Suprapubic skin (tissue), 4 donors: ENCODE measurements around the gene WIF1. TPM values are rescaled to one million over a fixed set of nuclear protein-coding genes. Genes with fewer than 3 reads are reported as not detected.

Experiments used
- DNase-seq, 2 donors: peaks; one replicate each; pipeline ENCODE4 v3.0.0-alpha.2; 2019; ENCODE audit warnings: low spot score in 2 of 2
- H3K27ac ChIP-seq: fragments of 200-600 bp; sonication (generic); one replicate; pipeline ENCODE4 v1.5.1; 2019
- H3K27me3 ChIP-seq: fragments of 200-600 bp; sonication (generic); one replicate; pipeline ENCODE4 v1.5.1; 2019
- H3K36me3 ChIP-seq: fragments of 200-600 bp; sonication (generic); one replicate; pipeline ENCODE4 v1.5.1; 2019
- H3K4me1 ChIP-seq: fragments of 200-600 bp; sonication (generic); one replicate; pipeline ENCODE4 v1.5.1; 2019
- H3K4me3 ChIP-seq: fragments of 200-600 bp; sonication (generic); one replicate; pipeline ENCODE4 v1.5.1; 2019; ENCODE audit warnings: mild to moderate bottlenecking
- H3K9me3 ChIP-seq: fragments of 200-600 bp; sonication (generic); one replicate; pipeline ENCODE4 v1.5.1; 2019
- EP300 ChIP-seq: sonication (generic); formaldehyde crosslinking; IDR thresholded peaks from one replicate; pipeline ENCODE4 v1.6.1; 2017; ENCODE audit warnings: antibody characterized with exemption
- POLR2A ChIP-seq, 2 donors: fragments of 450-650 bp; IDR thresholded peaks; one replicate each; pipeline ENCODE4 v1.6.1; 2017; ENCODE audit warnings: antibody characterized with exemption in 2 of 2, mild to moderate bottlenecking in 2 of 2, moderate library complexity in 2 of 2
- POLR2AphosphoS5 ChIP-seq, 3 donors: sonication (generic); formaldehyde crosslinking; IDR thresholded peaks; one replicate each; pipeline ENCODE4 v1.6.1; 2017; ENCODE audit warnings: antibody characterized with exemption in 3 of 3
- WGBS: methylation state at CpG from one replicate; pipeline ENCODE4 v1.1.5; 2018; 5-methylcytosine and 5-hydroxymethylcytosine counted together
- total RNA-seq, 4 donors: library from RNA; depleted of rRNA; stranded (reverse); fragments of >200 nt; gene quantifications; one replicate each; pipeline ENCODE4 v1.1.0, GENCODE V29; 2016
- TF ChIP-seq, protein P1 (sequence below), 2 donors: fragments of 200-600 bp in 1 of 2; fragments of 450-650 bp in 1 of 2; sonication (generic) in 1 of 2; IDR thresholded peaks; one replicate each; pipeline ENCODE4 v1.5.1; 2016 to 2019; ENCODE audit warnings: antibody characterized with exemption in 2 of 2, mild to moderate bottlenecking in 1 of 2, moderate library complexity in 1 of 2

The WIF1 gene
- total RNA-seq, 4 donors from 2014 or later, result 0.34 to 3.0 (median 0.79) TPM

- no peak overlapping the region for H3K4me3 ChIP-seq
- no peaks in the 10 kb centered on the region for H3K4me1 ChIP-seq
- no peaks in the 10 kb centered on the region for H3K9me3 ChIP-seq
- no peaks in the 10 kb centered on the region for H3K36me3 ChIP-seq
- 75% methylated on average over 1 of the region's 1 CpG for WGBS
- TF ChIP-seq, protein P1, sequence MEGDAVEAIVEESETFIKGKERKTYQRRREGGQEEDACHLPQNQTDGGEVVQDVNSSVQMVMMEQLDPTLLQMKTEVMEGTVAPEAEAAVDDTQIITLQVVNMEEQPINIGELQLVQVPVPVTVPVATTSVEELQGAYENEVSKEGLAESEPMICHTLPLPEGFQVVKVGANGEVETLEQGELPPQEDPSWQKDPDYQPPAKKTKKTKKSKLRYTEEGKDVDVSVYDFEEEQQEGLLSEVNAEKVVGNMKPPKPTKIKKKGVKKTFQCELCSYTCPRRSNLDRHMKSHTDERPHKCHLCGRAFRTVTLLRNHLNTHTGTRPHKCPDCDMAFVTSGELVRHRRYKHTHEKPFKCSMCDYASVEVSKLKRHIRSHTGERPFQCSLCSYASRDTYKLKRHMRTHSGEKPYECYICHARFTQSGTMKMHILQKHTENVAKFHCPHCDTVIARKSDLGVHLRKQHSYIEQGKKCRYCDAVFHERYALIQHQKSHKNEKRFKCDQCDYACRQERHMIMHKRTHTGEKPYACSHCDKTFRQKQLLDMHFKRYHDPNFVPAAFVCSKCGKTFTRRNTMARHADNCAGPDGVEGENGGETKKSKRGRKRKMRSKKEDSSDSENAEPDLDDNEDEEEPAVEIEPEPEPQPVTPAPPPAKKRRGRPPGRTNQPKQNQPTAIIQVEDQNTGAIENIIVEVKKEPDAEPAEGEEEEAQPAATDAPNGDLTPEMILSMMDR (IDR thresholded peaks at IDR 0.05), result no peak
- TF ChIP-seq POLR2AphosphoS5 (IDR thresholded peaks at IDR 0.05) (no peak), EP300 (no peak), POLR2A (IDR thresholded peaks at IDR 0.05) (no peak)
- no peak overlapping the region for H3K27ac ChIP-seq
- peaks cover 18% of the 10 kb centered on the region for H3K27me3 ChIP-seq
- no peak for DNase-seq
These were observed 18.3 kb upstream of the WIF1 start for GRCh38 chr12:65139389-65139788.

- Histone ChIP-seq H3K36me3 (no peaks in the 10 kb centered on the region), H3K27me3 (peaks cover 13% of the 10 kb centered on the region), H3K27ac (no peak overlapping the region), H3K9me3 (no peaks in the 10 kb centered on the region), H3K4me3 (no peak overlapping the region), H3K4me1 (no peaks in the 10 kb centered on the region)
- TF ChIP-seq, protein P1 (IDR thresholded peaks at IDR 0.05), result no peak
- TF ChIP-seq POLR2A (IDR thresholded peaks at IDR 0.05) (no peak), EP300 (no peak), POLR2AphosphoS5 (IDR thresholded peaks at IDR 0.05) (no peak)
- no peak for DNase-seq
These were observed 12.8 kb upstream of the WIF1 start for GRCh38 chr12:65133879-65134278.

- Histone ChIP-seq H3K27me3 (peaks cover 36% of the 10 kb centered on the region), H3K4me1 (peaks cover 3% of the 10 kb centered on the region), H3K9me3 (no peaks in the 10 kb centered on the region), H3K4me3 (no peak overlapping the region), H3K27ac (no peak overlapping the region), H3K36me3 (no peaks in the 10 kb centered on the region)
- 71% methylated on average over 5 of the region's 5 CpGs for whole genome bisulfite sequencing
- TF ChIP-seq POLR2A (IDR thresholded peaks at IDR 0.05) (no peak), POLR2AphosphoS5 (IDR thresholded peaks at IDR 0.05) (no peak), EP300 (no peak)
- TF ChIP-seq, protein P1 (IDR thresholded peaks at IDR 0.05), result no peak
- no peak for DNase-seq
These were observed 5.4 kb upstream of the WIF1 start for GRCh38 chr12:65126482-65126881.

DNA sequence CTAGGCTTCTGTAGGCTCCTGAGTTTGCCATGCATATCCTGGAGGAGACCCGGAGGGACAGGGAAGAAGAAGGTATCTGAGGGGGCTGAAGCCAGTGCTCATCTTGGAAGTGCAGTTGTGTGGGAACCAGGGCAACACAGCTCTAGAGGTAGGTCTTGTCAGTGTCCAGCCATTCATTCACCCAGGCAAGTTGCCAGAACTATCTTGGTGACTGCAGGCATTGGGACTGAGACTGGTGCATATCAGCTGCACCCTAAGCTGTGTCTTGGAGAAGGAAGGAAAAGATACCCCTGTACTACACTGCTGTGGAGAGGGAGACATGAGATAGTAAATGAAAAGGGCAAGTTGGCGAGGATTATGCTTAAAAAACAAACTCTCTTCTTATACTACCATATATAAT is 4.9 kb upstream of the WIF1 start:
- Histone ChIP-seq H3K9me3 (no peaks in the 10 kb centered on the region), H3K4me3 (no peak overlapping the region), H3K27ac (no peak overlapping the region), H3K4me1 (peaks cover 8% of the 10 kb centered on the region), H3K36me3 (no peaks in the 10 kb centered on the region), H3K27me3 (peaks cover 36% of the 10 kb centered on the region)
- no peak for DNase-seq
- TF ChIP-seq, protein P1 (IDR thresholded peaks at IDR 0.05), result no peak
- TF ChIP-seq EP300 (no peak), POLR2AphosphoS5 (IDR thresholded peaks at IDR 0.05) (no peak), POLR2A (IDR thresholded peaks at IDR 0.05) (no peak)
- 83% methylated on average over 2 of the region's 2 CpGs for WGBS

- TF ChIP-seq POLR2AphosphoS5 (IDR thresholded peaks at IDR 0.05) (no peak), EP300 (no peak), POLR2A (IDR thresholded peaks at IDR 0.05) (no peak)
- TF ChIP-seq, protein P1 (IDR thresholded peaks at IDR 0.05), result no peak
- no peak overlapping the region for H3K4me3 ChIP-seq
- H3K27ac ChIP-seq, result no peak overlapping the region
- H3K9me3 ChIP-seq, result no peaks in the 10 kb centered on the region
- H3K27me3 ChIP-seq, result peaks cover 41% of the 10 kb centered on the region
- H3K4me1 ChIP-seq, result peaks cover 12% of the 10 kb centered on the region
- H3K36me3 ChIP-seq, result no peaks in the 10 kb centered on the region
- DNase-seq, result no peak
- WGBS, result 29% methylated on average over 1 of the region's 1 CpG
These were observed 4.1 kb upstream of the WIF1 start for GRCh38 chr12:65125247-65125646.
